ENCODE data around the gene SLC39A11.

The SLC39A11 gene

GRCh38 chr17:72699545-72699944, 392.9 kb downstream of the SLC39A11 start:
- no peak for TF ChIP-seq GLIS3 (CRISPR knock-in tag; IDR thresholded peaks at IDR 0.05)
- no peak for TF ChIP-seq PPARA (CRISPR knock-in tag; IDR thresholded peaks at IDR 0.05; ENCODE audit: borderline replicate concordance)
- TF ChIP-seq PATZ1 (CRISPR knock-in tag; IDR thresholded peaks at IDR 0.05; ENCODE audit: borderline replicate concordance): no peak
- TF ChIP-seq RARB (CRISPR knock-in tag; IDR thresholded peaks at IDR 0.05): no peak
- no peak for TF ChIP-seq OSR1 (CRISPR knock-in tag; IDR thresholded peaks at IDR 0.05)
- TF ChIP-seq TCF4 (CRISPR knock-in tag; IDR thresholded peaks at IDR 0.05; ENCODE audit: borderline replicate concordance): no peak
- no peak for TF ChIP-seq BACH2 (CRISPR knock-in tag; IDR thresholded peaks at IDR 0.05; ENCODE audit: borderline replicate concordance)
- no peak; the same call in 2 of the 3 replicates for ATAC-seq

- TF ChIP-seq ZFP3 (CRISPR knock-in tag; IDR thresholded peaks at IDR 0.05) (no peak), ISL1 (CRISPR knock-in tag; IDR thresholded peaks at IDR 0.05) (no peak), TOX (CRISPR knock-in tag; IDR thresholded peaks at IDR 0.05; ENCODE audit: borderline replicate concordance) (no peak), TCF4 (CRISPR knock-in tag; IDR thresholded peaks at IDR 0.05; ENCODE audit: borderline replicate concordance) (peak; percentile 35; the same call in 1 of the 2 replicates)
- no peak; the same call in 2 of the 3 replicates for ATAC-seq
These were observed 394.8 kb downstream of the SLC39A11 start for GRCh38 chr17:72697602-72698146.

GRCh38 chr17:72696721-72697120, 395.8 kb downstream of the SLC39A11 start:
- no peak for ATAC-seq
- TF ChIP-seq GLIS3 (CRISPR knock-in tag; IDR thresholded peaks at IDR 0.05) (no peak), SNAI2 (CRISPR knock-in tag; IDR thresholded peaks at IDR 0.05) (no peak), ESRRG (CRISPR knock-in tag; IDR thresholded peaks at IDR 0.05) (no peak), PPARA (CRISPR knock-in tag; IDR thresholded peaks at IDR 0.05; ENCODE audit: borderline replicate concordance) (no peak), CREB5 (CRISPR knock-in tag; IDR thresholded peaks at IDR 0.05; ENCODE audit: low read depth) (no peak), RARB (CRISPR knock-in tag; IDR thresholded peaks at IDR 0.05) (no peak), ZC3H10 (CRISPR knock-in tag; IDR thresholded peaks at IDR 0.05) (no peak), ARNTL (CRISPR knock-in tag; IDR thresholded peaks at IDR 0.05; ENCODE audit: borderline replicate concordance, low read depth) (no peak), ZFP30 (CRISPR knock-in tag; IDR thresholded peaks at IDR 0.05) (no peak)

- ATAC-seq: no peak
- no peak for TF ChIP-seq ISL1 (CRISPR knock-in tag; IDR thresholded peaks at IDR 0.05)
- TF ChIP-seq ZFP3 (CRISPR knock-in tag; IDR thresholded peaks at IDR 0.05): no peak
- no peak for TF ChIP-seq ZC3H10 (CRISPR knock-in tag; IDR thresholded peaks at IDR 0.05)
- TF ChIP-seq RARB (CRISPR knock-in tag; IDR thresholded peaks at IDR 0.05): no peak
- TF ChIP-seq PATZ1 (CRISPR knock-in tag; IDR thresholded peaks at IDR 0.05; ENCODE audit: borderline replicate concordance): no peak
- TF ChIP-seq OSR1 (CRISPR knock-in tag; IDR thresholded peaks at IDR 0.05): no peak
- TF ChIP-seq BACH2 (CRISPR knock-in tag; IDR thresholded peaks at IDR 0.05; ENCODE audit: borderline replicate concordance): no peak
- no peak for TF ChIP-seq ZNF565 (CRISPR knock-in tag; conservative IDR thresholded peaks at IDR 0.05; ENCODE audit: low read depth)
- no peak for TF ChIP-seq SNAI2 (CRISPR knock-in tag; IDR thresholded peaks at IDR 0.05)
- no peak for TF ChIP-seq GLIS3 (CRISPR knock-in tag; IDR thresholded peaks at IDR 0.05)
- TF ChIP-seq ZNF70 (CRISPR knock-in tag; IDR thresholded peaks at IDR 0.05): no peak
- no peak for TF ChIP-seq TSHZ2 (CRISPR knock-in tag; IDR thresholded peaks at IDR 0.05)
- TF ChIP-seq PPARA (CRISPR knock-in tag; IDR thresholded peaks at IDR 0.05; ENCODE audit: borderline replicate concordance): no peak
- TF ChIP-seq CSDC2 (CRISPR knock-in tag; IDR thresholded peaks at IDR 0.05): no peak
- no peak for TF ChIP-seq POU6F1 (CRISPR knock-in tag; IDR thresholded peaks at IDR 0.05; ENCODE audit: borderline replicate concordance, low read depth)
- TF ChIP-seq CSRNP3 (CRISPR knock-in tag; IDR thresholded peaks at IDR 0.05): no peak
- no peak for TF ChIP-seq CREB5 (CRISPR knock-in tag; IDR thresholded peaks at IDR 0.05; ENCODE audit: low read depth)
- no peak for TF ChIP-seq ZFP30 (CRISPR knock-in tag; IDR thresholded peaks at IDR 0.05)
- no peak for TF ChIP-seq TOX (CRISPR knock-in tag; IDR thresholded peaks at IDR 0.05; ENCODE audit: borderline replicate concordance)
- TF ChIP-seq ARNTL (CRISPR knock-in tag; IDR thresholded peaks at IDR 0.05; ENCODE audit: borderline replicate concordance, low read depth): no peak
These were observed 396.3 kb downstream of the SLC39A11 start for GRCh38 chr17:72696156-72696555.

All from SK-N-SH treated with all-trans-retinoic acid at 6 μM for 48 hours (cell line).